Measurements from ENCODE around the gene EFTUD2. TPM values are rescaled to one million over a fixed set of nuclear protein-coding genes. Genes with fewer than 3 reads are reported as not detected.
"Not testable (repeated sequence)": the region's sequence is repeated elsewhere in the genome, so short reads cannot be mapped to it uniquely, and the experiment has no call there.

The EFTUD2 gene
- polyA plus RNA-seq, 4 donors: 79.4 to 119 (median 110) TPM

- DNase-seq (ENCODE audit: low read depth in 4 of 4, low spot score in 3 of 4): not testable (repeated sequence)
Measured at GRCh38 chr17:44825236-44825635, 74.0 kb downstream of the EFTUD2 start.

DNA sequence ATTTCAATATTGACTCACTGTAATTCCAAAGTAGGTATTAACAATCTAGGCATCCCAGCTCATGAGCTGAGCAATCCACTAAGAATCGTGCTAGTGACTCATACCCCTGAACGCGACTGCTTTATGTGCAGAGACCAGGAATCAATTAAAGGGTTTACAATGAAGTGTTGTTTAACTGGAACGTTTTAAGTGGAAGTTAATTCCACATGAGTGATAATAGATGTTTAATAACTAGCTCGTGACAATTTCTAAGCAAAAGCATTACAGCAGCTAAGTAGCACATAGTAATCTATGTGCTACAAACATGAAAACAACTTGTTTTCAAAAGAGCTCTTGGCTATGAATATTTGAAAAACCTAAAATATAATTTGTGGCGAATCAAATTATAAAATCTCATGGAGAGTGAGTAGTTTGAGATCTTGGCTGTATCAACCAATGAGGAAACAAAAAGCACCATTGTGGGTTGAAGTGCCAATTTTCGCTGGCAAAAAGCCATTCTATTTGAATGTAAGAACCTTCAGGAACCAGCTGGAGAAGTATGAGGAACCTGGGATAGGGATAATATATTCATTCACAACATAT is 78.5 kb downstream of the EFTUD2 start:
- DNase-seq (ENCODE audit: low read depth in 4 of 4, low spot score in 3 of 4): no peak

DNA sequence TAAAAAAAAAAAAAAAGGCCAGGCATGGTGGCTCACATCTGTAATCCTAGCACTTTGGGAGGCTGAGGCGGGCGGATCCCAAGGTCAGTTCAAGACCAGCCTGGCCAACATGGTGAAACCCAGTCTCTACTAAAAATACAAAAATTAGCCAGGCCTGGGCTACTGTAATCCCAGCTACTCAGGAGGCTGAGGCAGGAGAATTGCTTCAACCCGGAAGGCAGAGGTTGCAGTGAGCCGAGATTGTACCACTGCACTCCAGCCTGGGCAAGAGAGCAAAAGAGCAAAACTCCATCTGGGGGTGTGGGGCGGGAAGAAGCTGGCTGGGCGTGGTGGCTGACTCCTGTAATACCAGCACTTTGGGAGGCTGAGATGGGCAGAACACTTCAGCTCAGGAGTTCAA is 80.7 kb downstream of the EFTUD2 start:
- DNase-seq (ENCODE audit: low read depth in 4 of 4, low spot score in 3 of 4): not testable (repeated sequence)

GRCh38 chr17:44812263-44812662 is 87.0 kb downstream of the EFTUD2 start:
- no peak for DNase-seq (ENCODE audit: low read depth in 4 of 4, low spot score in 3 of 4)

DNA sequence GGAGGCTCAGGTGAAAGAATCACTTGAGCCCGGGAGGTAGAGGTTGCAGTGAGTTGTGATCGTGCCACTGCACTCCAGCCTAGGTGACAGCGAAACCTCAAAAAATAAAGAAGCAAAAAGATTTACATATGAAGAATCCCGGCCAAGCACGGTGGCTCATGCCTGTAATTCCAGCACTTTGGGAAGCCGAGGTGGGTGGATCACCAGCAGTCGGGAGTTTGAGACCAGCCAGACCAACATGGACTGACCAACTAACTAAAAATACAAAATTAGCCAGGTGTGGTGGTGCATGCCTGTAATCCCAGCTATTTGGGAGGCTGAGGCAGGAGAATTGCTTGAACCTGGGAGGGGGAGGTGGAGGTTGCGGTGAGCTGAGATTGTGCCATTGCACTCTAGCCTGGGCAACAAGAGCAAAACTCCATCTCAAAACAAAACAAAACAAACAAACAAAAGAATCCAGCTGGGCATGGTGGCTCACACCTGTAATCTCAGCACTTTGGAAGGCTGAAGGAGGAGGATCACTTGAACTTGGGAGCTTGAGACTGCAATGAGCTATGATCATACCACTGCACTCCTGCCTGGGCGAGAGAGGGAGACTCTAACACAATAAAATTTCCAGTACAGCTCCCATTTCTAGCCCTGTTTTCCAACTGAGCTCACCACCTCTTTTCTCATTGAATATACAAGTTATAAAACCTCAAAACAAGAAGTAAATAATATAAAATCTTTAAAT is 90.4 kb downstream of the EFTUD2 start:
- DNase-seq (ENCODE audit: low read depth in 4 of 4, low spot score in 3 of 4): not testable (repeated sequence)

DNA sequence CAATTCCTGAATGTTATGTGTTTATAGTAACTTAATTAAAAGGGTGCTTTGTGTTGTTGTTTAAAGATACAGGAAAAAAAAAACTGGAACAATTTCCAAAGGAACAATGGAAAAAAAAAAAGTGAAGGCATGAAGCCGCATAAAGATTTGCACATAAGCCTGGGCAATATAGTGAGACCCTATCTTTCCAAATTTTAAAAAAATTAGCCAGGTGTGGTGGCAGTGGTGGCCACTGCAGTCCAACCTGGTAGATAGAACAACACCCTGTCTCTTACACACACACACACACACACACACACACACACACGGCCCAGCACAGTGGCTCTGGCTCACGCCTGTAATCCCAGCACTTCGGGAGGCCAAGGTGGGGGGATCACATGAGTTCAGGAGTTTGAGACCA is 91.1 kb downstream of the EFTUD2 start:
- DNase-seq (ENCODE audit: low read depth in 4 of 4, low spot score in 3 of 4): no peak

- DNase-seq (ENCODE audit: low read depth in 4 of 4, low spot score in 3 of 4): no peak
Measured at GRCh38 chr17:44807817-44808155, 91.5 kb downstream of the EFTUD2 start.

DNA sequence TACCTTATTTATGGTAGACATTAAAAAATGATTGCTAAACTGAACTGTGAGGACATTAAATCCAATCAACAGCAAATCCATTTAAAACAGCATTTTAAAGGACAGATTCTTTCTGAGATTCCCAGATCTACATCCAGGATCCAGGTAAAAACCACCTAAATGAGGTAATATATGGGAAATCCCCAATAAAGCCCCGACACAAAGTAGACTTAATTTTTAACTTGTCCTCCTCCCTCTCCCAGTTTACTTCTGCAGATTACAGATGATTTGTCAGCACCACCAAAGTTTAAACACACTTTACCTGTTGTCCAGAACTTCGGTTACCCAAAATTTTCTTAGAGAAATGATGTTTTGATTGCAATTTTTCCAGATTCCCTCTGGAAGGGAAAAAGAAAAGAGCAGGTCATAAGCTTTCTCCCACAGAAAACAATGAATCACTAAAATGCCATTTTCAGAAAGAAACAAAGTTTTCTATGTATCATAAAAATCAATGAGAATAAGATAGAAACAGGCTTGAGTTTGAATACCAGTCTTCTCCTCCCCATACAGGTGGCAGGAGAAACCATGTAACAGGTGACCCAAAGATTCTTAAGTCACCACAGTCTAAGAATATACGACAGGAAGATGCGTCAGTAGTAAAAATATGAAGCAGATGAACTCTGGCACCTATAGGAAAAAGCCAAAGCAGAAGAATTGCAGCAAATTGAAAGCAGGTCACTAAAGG is 92.0 kb downstream of the EFTUD2 start:
- DNase-seq (ENCODE audit: low read depth in 4 of 4, low spot score in 3 of 4): no peak

DNA sequence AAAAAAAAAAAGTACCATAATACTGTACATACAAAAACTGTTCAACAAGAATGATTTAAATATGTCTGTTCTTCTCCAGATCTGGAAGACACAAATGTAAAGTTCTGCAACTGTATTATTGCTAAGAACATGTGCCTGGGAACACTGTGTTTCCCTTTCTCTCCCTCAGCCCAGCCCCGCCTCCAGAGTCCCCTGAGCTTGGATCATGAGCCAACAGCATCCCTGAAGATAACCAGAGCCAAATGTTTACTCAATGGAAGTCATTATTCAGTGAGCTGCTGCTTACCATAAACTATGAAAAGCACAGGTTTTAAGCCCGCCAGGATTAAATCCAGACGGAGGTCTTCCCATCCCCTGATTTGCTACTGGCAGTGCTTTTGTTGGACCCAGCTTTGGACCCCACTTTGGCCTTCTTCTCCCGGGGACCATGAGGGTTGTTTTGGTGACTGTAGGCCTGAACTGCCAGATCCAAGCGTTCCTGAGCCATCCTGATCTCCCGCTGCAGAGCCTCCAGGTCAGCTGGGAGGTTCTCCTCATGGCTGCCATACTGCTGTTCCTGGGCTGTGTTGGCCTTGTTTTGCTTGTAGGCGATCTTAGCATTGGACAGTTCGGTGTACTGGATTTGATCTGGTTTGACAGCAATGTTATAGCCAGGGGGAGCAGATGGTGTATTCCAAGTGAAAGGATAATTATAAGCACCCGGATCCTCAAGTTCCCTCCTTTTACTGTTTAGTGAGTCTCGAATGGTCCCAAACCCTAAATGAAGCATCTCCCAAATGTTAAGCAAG is 94.7 kb downstream of the EFTUD2 start:
- no peak for DNase-seq (ENCODE audit: low read depth in 4 of 4, low spot score in 3 of 4)

GRCh38 chr17:44801880-44802279 is 97.4 kb downstream of the EFTUD2 start:
- DNase-seq (ENCODE audit: low read depth in 4 of 4, low spot score in 3 of 4): no peak

Other genes with a start within 250 kb of the EFTUD2 start
- 1 to 10 TPM in 3 of 4 donors, under 1 TPM in 1; 1.00 to 2.9 (median 1.9) TPM for gene MEIOC, start 243.0 kb downstream of the EFTUD2 start, polyA plus RNA-seq (ENCODE audit: insufficient read length in 4 of 4)
- 10 to 100 TPM; 21.4 to 37.5 (median 34.8) TPM for gene CCDC43, start 209.7 kb downstream of the EFTUD2 start, polyA plus RNA-seq (ENCODE audit: insufficient read length in 4 of 4)
- gene DBF4B, start 190.8 kb downstream of the EFTUD2 start, polyA plus RNA-seq (ENCODE audit: insufficient read length in 4 of 4): 10 to 100 TPM in 2 of 4 donors, 1 to 10 TPM in 2; 7.8 to 21.8 (median 11.6) TPM
- gene ADAM11, start 140.5 kb downstream of the EFTUD2 start, polyA plus RNA-seq (ENCODE audit: insufficient read length in 4 of 4): 1 to 10 TPM; 1.6 to 5.3 (median 3.5) TPM
- gene GJC1, start 69.2 kb downstream of the EFTUD2 start, polyA plus RNA-seq (ENCODE audit: insufficient read length in 4 of 4): 10 to 100 TPM; 23.7 to 32.4 (median 25.0) TPM
- gene HIGD1B, start 51.6 kb downstream of the EFTUD2 start, polyA plus RNA-seq (ENCODE audit: insufficient read length in 4 of 4): 1 to 10 TPM; 1.1 to 2.1 (median 1.2) TPM
- 1 to 10 TPM in 1 of 4 donors, under 1 TPM in 3; 0.35 to 1.3 (median 0.67) TPM for gene GFAP, start 16.1 kb upstream of the EFTUD2 start, polyA plus RNA-seq (ENCODE audit: insufficient read length in 4 of 4)
- 10 to 100 TPM in 3 of 4 donors, 1 to 10 TPM in 1; 9.9 to 18.8 (median 12.4) TPM for gene KIF18B, start 48.3 kb upstream of the EFTUD2 start, polyA plus RNA-seq (ENCODE audit: insufficient read length in 4 of 4)
- 1 to 10 TPM; 1.7 to 3.6 (median 2.2) TPM for gene C1QL1, start 68.9 kb upstream of the EFTUD2 start, polyA plus RNA-seq (ENCODE audit: insufficient read length in 4 of 4)
- gene DCAKD, start 152.2 kb upstream of the EFTUD2 start, polyA plus RNA-seq (ENCODE audit: insufficient read length in 4 of 4): 10 to 100 TPM; 42.4 to 58.4 (median 53.4) TPM
- gene NMT1, start 161.9 kb upstream of the EFTUD2 start, polyA plus RNA-seq (ENCODE audit: insufficient read length in 4 of 4): 10 to 100 TPM; 53.6 to 83.3 (median 65.3) TPM
- 100 to 1,000 TPM in 1 of 4 donors, 10 to 100 TPM in 3; 25.8 to 106 (median 30.2) TPM for gene PLCD3, start 233.1 kb upstream of the EFTUD2 start, polyA plus RNA-seq (ENCODE audit: insufficient read length in 4 of 4)
- 10 to 100 TPM in 3 of 4 donors, 1 to 10 TPM in 1; 9.3 to 19.2 (median 11.4) TPM for gene ACBD4, start 236.2 kb upstream of the EFTUD2 start, polyA plus RNA-seq (ENCODE audit: insufficient read length in 4 of 4)
- gene HEXIM1, start 249.0 kb upstream of the EFTUD2 start, polyA plus RNA-seq (ENCODE audit: insufficient read length in 4 of 4): 10 to 100 TPM; 32.8 to 46.1 (median 41.2) TPM

Data from left renal pelvis (tissue), 4 donors.